Hematopoietic multipotent progenitor cell treated with erythropoietin and hydrocortisone succinate and interleukin-3 and kit ligand, for 17 days (in vitro differentiated cells): Measurements from ENCODE around the gene TRIM46.

ENCODE experiments used
- DNase-seq: peaks from one replicate; pipeline ENCODE4 v3.0.0-alpha.2; 2015; ENCODE audit warnings: low spot score

The TRIM46 gene

DNA sequence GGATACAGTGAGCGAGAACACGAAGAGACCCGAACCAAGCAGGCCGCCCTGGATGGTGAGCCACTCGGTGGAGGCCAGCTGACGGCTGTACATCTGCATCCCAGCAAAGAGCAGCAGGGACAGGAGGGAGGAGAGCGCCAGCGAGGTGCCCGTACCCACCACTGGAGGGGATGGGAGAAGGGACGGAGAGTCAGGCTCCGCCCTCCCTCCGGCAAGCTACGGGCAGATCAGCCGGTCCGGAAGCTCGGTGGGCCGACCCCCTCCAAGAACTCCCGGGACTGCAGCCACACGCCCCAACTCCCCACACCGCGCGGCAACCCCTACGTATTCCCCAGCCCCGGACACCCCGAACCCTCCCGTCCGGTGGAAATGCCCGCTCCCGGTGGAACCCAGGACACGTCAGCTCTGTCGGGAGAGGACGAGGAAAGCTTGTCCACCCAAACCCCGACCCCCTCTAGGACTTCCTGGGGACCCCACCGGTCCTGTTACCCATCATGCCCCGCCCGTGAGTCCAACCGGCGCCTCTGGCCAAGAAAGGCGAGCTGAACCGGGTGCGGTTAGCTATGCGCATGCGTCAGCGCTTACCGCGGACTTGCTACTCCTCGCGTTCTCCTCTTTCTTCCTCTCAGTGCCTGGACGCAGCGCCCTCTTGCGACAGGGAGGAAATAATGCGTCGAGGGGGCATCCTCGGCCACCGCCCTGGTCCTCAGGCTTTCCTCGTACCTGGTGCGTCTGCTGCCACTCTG lies 744 bp upstream of the TRIM46 start, which contains the start of gene KRTCAP2:
KRTCAP2 (minus strand) TSS at position 573 of the 746 bp plus-strand sequence; CDS start at position 493, 80 bp downstream.
- DNase-seq: peak; percentile 99

DNA sequence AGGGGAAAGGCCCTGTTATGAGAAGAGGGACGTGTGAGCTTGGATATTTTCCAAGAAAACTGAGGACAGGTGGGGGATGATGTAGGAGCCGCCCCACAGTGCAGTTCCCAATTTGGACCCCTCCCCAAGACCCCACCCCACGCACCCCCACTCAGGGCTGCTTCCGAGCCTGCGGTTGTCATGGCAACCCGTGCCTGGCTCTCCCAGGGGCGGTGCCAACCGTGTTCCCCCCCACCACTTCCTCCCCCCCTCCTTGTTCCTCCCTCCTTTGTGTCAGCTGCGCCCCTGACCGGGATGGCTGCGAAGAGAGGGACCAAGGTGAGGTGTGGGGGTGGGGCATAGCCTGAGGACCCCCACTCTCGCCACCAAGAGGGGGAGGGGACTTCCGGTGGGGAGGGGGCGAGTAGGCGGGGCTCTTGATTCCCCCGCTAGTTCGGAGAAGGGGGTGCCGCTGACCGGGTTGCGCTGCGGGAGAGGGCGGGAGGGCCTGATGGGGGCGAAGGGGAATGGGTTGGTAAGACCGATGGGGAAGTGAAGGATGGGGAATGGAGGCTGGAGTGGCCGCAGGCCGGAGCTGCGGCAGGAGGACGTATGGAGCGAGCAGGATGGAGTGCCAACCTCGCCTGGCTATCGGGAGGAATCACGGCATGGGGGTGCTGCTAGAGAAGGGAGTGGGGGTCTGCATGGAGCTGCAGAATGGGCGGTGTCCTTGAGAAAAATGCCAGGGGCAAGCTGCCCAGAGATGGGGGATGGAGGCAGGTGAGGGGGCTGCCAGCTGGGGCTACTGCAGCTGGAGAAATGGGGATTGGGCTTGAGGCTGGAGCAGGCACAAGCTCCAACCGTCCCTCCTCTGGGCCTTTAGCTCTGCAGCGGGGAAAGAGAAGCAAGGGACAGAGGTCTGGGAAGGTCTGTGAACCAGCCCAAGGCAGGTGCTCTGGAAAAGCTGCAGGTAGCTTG lies 953 bp downstream of the TRIM46 start:
- DNase-seq: no peak

DNA sequence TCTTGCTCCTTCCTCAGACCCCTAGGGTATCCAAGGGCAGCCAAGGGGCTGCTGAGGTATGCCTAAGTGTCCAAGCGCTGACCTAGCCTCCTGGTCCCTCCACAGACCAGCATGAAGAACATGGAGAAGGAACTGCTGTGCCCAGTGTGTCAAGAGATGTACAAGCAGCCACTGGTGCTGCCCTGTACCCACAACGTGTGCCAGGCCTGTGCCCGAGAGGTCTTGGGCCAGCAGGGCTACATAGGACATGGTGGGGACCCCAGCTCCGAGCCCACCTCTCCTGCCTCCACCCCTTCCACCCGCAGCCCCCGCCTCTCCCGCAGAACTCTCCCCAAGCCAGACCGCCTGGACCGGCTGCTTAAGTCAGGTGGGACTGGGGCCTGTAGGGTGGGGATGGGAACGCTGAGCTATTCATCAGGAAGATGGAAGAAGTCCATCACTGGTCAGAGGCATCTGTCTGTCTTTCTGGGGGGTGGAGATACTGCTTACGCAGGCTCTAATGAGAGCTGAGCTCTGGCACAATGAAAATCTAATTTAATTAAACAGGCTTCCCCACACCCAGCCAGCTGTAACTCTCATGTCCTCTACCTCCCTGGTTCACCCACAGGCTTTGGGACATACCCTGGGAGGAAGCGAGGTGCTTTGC lies 1.8 kb downstream of the TRIM46 start:
- DNase-seq: no peak

DNA sequence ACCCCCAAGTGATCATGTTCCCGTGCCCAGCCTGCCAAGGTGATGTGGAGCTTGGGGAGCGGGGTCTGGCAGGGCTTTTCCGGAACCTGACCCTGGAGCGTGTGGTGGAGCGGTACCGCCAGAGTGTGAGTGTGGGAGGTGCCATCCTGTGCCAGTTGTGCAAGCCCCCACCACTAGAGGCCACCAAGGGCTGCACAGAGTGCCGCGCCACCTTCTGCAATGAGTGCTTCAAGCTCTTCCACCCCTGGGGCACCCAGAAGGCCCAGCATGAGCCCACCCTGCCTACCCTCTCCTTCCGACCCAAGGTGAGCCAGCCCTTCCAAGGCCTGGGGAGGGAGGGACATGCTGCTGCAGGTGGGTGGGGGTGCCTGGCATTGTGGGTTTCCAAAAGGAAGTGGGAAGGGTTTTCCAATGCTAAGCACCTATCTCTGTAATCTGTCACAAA lies 2.3 kb downstream of the TRIM46 start:
- no peak for DNase-seq

DNA sequence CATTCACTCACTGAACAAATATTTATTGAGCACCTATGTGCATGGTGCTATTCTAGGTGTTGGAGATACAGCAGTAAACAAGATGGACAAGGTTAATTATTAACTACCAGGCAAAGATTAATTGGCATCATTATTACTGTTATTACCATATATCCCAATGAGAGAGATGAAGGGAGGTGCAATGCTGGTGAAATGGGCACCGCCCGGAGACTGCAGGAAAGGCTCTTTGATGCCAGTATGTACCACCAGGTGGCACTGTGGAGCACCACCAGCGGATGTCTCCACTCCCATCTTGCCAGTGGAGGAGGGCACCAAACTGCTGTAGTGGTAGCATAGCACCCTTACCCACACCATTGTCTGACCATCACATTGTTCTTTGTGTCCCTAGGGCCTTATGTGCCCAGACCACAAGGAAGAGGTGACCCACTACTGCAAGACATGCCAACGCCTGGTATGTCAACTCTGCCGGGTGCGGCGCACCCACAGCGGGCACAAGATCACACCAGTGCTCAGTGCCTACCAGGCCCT lies 3.0 kb downstream of the TRIM46 start:
- DNase-seq: peak; percentile 89

DNA sequence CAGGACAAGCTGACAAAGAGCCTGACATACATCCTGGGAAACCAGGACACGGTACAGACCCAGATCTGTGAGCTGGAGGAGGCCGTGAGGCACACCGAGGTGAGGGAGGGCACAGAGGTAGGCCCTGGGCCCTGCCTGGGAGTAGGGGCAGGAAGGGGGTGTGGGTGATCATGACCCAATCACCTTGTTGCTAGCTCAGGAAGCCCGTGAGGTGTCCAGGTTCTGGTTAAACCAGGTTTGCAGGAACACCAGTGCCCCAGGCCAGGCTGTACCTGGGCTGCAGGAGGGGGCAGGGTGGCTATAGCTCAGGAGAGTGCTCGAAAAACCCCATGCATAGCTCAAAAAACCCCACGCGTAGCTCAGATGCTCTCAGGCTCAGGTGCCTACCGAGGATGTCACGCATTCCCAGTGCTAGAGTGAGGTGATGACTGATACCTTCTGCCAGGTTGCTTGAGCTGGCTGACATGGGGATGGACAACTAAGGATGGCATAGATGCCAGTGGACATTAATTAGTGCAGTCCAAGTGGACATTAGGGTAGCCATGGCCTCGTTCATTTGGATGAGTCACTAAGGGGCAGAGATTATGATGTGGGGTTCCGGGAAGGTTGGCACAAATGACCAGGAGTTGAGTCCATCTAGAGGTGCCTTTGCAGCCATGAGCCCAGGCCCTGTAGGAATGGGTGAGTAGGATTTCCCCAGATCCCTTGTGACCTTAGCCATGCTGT lies 3.7 kb downstream of the TRIM46 start:
- DNase-seq: no peak

DNA sequence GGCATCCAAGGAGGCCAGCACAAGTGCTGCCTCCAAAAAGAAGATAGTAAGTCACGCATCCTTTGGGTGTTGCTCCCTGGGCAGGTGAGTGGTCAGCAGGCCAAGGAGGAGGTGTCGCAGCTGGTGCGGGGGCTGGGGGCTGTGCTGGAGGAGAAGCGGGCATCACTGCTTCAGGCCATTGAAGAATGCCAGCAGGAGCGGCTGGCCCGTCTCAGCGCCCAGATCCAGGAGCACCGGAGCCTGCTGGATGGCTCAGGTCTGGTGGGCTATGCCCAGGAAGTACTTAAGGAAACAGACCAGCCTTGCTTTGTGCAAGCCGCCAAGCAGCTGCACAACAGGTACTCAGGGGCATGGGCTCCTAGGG lies 4.3 kb downstream of the TRIM46 start:
- no peak for DNase-seq

DNA sequence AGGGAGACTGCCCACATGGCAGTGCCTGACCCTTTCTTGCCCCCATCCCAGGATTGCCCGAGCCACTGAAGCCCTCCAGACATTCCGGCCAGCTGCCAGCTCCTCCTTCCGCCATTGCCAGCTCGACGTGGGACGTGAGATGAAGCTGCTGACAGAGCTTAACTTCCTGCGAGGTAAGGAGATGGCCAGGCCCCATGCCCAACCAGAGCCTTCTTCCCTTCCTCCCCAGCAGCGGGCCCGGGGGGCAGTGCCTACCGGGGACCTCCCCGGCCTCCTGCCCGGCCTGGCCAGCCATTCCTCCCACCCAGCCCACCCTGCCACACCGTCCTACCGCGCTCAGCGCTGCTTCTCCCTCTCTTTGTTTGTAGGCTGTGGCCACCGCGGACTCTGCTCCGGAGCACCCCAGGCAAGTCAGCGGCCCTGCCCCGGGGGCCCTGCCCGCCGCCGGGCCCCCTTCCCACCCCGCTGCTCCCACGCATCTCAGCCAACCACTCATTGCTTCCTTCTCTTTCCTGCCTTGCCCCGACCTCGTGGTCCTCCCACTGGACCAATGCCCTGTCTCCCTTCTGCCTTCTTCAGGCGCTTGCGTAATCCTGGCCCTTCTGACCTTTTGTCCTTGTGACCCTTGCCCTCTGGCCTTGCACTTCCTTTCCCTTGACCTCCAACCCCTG lies 4.9 kb downstream of the TRIM46 start:
- no peak for DNase-seq

DNA sequence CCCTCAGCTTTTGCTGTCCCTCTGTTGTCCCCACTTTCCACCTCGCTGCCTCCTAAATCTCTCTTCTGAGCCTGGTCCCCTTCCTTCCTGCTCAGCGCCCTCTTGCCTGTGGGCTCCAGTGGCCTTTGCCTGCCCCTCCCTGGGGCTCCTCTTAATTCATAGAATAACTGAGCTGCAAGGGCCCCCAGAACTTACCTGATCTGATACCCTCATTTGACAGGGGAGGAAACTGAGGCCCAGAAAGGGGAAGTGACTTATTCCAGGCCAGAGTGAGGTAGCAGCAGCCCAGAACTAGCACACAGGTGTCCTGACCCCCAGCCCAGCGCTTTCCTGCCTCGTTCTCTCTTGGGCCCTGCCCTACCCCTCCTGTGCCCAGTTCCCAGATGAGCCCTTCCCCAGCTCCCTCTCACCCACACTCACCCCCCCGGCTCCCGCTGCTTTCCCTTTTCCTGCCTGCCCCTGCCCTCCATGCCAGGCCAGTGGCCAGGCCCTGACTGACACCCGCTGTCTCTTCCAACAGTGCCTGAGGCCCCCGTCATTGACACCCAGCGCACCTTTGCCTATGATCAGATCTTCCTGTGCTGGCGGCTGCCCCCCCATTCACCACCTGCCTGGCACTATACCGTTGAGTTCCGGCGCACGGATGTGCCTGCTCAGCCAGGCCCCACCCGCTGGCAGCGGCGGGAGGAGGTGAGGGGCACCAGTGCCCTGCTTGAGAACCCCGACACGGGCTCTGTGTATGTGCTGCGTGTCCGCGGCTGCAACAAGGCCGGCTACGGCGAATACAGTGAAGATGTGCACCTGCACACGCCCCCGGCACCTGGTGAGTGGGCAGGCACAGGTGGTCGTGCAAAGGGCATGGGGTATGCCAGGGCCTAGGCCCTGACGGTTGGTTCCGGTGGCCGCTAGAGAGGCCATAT lies 5.7 kb downstream of the TRIM46 start:
- DNase-seq: no peak

DNA sequence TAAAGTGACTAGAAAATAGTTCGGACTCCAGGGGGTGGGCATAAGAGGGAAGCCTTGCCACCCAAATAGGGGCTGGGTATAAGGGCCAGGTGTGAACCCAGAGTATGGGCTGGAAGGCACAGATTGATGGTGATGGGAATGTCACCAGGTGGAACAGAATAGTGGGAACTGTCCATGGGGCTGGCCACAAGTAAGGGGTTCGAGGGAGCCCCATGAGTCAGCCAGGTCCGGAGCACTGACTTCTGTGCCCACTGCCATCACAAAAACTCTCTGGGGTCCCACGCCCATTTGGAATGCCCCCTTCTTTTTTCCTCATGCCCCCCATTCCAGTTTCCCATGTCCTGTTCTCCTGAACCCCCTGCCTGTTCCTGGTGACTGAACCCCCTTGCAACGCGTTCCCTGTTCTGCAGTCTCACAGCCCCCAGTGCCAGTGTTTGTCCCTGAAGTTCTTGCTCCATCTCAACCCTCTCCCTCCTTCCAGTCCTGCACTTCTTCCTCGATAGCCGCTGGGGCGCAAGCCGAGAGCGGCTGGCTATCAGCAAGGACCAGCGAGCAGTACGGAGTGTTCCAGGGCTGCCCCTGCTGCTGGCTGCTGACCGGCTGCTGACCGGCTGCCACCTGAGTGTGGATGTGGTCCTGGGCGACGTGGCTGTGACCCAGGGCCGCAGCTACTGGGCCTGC lies 7.9 kb downstream of the TRIM46 start:
- DNase-seq: no peak

DNA sequence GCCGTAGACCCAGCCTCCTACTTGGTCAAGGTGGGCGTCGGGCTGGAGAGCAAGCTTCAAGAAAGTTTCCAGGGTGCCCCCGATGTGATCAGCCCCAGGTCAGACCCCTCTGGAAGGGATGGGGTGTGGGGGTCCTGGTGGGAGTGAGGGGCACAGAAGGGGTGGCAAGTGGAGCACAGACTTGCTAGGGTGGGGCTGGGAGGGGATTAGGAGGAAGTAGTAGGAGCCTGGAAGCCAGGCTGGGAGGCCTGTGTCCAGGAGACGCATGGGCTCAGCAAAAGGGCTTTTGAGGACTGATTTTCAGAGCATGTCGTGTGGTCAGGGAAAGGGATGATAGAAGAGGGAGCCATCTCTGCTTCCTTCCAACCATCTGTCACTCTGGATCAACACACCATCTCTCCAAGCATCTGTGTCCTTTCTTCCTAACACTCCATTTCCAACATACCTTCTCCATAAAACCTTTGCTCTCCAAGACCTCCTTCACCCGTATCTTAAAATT lies 8.5 kb downstream of the TRIM46 start:
- no peak for DNase-seq

DNA sequence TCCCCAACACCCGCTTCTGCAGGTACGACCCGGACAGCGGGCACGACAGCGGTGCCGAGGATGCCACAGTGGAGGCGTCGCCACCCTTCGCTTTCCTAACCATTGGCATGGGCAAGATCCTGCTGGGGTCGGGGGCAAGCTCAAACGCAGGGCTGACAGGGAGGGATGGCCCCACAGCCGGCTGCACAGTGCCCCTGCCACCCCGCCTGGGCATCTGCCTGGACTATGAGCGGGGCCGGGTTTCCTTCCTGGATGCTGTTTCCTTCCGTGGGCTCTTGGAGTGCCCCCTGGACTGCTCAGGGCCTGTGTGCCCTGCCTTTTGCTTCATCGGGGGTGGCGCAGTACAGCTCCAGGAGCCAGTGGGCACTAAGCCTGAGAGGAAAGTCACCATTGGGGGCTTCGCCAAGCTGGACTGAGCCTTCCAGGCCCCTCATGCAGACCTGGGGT lies 10.1 kb downstream of the TRIM46 start:
- no peak for DNase-seq

DNA sequence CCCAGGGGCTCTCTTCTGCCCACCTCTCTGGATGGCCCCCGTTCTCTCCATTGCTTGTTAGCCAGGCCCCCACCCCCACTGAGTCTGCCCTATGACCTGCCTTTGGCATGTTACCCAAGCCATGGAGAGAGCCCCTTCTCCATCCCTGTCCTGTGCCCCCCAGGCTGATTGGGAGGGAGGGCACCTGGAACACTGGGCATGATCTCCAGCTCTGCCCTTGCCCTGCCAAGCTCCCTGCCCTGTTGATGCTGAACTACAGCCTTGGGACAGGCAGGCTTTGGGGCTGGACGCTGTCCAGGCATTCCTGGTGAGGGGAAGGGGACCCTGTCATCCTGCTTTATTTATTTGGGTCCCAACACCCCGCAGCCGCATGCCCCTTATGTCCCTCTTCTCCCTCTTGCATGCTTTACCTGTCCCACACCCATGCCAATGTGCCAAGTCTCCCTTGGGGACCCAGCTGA lies 10.7 kb downstream of the TRIM46 start:
- no peak for DNase-seq

DNA sequence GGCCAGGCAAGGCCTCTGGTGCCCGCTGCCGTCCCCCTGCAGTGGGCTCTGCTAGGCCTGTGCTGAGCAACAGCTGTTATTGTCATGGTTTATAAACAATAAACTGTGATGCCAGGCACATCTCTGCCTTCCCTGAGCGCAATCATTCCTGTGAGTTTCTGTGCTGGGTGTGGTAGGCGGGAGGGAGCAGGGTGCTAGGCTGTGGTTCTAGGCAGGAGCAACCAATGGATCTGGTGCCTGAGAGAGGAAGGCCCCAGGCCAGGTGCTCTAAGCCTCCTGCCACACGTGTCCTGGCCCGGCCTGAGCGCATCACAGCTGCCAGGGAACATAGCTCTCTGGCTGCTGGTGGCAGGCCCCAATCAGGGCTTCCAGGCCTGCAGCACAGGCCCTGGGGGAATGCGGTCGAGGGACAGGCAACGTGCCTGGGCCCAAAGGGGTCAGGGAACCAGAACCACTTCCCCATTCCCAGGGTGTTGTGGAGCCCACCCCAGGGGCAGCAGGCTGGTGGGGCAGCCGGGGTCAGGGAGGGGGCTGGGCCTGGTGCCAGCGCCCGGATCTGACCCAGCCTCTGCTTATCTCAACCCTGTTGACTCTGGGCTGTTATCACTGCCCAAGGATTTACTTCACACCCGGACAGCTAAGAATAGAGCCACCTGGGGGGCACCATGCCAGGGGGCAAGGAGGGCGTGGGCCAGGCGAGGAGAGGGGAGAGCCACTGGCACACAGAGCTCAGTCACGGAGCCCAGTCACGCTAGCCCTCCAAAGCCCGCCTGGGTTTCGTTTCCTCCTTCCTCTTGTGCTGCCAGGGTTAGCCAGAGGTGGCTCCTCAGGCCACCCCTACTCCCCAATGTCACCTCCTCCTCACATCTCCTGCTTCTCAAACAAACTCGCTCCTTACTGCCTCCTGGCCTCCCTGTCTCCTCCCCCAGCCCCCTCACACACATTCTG lies 11.5 kb downstream of the TRIM46 start:
- no peak for DNase-seq

DNA sequence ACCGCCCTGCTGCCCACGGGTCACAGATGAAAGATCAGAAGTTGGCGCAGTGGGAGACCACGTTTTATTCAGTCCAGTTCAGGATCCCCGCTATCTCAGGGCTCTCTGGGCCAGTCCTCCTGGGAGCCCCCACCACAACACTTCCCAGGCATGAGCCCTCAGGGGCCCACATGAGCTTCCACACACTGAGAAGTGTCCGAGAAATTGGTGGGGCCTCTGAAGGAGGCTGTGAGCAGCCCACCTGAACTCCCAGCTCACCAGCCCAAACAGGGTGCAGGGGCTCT lies 12.1 kb downstream of the TRIM46 start:
- DNase-seq: no peak

DNA sequence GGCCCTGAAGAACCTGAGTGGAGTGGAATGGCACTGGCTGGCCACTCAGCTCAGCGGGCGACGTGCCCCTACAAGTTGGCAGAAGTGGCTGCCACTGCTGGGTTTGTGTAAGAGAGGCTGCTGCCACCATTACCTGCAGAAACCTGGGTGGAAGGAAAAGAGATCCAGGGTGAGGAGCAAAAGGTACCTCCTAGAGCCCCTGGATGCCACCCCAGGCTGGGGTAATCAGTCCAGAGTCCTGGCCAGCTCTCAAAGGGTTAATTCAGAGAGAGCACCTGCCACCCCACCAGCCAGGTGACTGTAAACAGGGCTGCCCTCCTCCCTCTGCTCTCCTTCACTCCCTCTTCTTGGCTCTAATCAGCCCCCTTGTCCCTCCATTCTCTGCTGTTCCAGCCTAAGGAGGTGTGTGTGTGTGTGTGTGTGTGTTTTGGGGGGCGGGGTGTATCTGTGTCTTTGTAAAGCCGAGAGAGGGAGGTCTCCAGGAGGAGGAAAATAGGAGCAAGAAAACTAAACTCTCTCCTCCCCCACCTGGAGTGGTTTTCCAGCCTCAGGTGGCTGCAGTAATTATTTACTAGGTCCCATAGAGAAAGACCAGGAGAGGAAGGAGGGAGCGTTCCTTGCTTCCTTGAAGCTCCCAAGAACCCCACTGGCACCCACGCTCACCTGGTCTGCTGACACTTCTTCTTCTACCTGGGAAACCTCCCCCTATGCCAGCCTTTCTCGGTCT lies 12.6 kb downstream of the TRIM46 start:
- DNase-seq: no peak

DNA sequence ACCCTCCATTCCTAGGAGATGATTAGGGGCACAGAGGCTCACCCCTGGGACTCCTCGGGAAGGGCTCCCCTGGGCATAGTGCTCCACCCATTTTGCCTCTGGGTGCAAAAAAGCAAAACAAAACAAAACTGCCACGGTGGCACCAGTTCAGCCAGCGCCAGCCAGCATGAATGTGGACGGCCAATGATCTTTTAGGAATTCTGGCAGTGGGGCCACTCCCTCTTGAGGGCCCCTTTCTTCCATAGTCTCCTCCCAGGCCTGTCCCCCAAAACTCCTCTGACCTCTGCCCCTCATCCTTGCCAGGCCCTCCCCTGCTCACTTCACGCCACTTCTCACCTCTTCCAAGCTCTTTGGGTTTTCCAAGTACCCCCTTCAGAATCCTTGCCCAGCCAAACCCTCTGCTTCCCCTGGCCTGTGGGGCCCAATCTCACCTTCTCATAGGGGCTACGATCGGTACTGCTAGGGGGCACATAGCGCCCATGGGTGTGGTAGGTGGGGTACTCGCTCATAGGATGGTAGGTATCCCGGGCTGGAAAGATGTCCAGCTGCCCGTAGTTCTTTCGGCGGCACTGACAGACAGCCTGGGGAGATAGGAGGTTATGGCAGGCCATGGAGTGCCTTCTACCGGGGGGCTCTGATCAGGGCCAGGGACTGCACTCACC lies 13.3 kb downstream of the TRIM46 start:
- DNase-seq: no peak
